ENCODE results near the gene BLOC1S6.

Gene BLOC1S6

DNA sequence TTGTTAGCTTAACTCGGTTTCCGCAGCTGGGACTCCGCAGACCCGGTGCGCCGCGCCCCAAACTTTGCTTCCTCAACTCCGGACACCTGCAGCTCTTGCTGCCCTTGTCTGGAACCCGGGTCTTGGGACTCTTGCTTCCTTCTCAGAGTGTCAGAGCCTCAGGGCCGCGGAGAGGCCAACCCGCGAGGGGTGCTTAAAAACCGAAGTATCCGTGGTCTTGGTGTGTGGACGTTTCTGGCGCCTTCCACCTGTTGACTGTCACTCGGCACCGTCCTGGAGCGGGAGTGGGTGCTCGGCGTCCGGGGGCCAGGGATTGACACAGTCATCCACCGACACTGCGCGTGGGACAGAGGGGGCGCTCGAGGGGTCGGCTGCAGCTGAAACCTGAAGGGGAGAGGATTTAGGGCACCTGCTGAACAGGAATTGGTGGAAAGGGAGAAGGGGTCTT, 48.0 kb downstream of the BLOC1S6 start:
- TF ChIP-seq, protein P1, sequence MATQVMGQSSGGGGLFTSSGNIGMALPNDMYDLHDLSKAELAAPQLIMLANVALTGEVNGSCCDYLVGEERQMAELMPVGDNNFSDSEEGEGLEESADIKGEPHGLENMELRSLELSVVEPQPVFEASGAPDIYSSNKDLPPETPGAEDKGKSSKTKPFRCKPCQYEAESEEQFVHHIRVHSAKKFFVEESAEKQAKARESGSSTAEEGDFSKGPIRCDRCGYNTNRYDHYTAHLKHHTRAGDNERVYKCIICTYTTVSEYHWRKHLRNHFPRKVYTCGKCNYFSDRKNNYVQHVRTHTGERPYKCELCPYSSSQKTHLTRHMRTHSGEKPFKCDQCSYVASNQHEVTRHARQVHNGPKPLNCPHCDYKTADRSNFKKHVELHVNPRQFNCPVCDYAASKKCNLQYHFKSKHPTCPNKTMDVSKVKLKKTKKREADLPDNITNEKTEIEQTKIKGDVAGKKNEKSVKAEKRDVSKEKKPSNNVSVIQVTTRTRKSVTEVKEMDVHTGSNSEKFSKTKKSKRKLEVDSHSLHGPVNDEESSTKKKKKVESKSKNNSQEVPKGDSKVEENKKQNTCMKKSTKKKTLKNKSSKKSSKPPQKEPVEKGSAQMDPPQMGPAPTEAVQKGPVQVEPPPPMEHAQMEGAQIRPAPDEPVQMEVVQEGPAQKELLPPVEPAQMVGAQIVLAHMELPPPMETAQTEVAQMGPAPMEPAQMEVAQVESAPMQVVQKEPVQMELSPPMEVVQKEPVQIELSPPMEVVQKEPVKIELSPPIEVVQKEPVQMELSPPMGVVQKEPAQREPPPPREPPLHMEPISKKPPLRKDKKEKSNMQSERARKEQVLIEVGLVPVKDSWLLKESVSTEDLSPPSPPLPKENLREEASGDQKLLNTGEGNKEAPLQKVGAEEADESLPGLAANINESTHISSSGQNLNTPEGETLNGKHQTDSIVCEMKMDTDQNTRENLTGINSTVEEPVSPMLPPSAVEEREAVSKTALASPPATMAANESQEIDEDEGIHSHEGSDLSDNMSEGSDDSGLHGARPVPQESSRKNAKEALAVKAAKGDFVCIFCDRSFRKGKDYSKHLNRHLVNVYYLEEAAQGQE (IDR thresholded peaks at IDR 0.05; ENCODE audit: insufficient read depth in 1 of 2, low read depth in 2 of 2, low read length in 2 of 2): no peak
- TF ChIP-seq SIN3A (IDR thresholded peaks at IDR 0.05; ENCODE audit: borderline replicate concordance, insufficient read depth, low read length) (no peak), POLR2AphosphoS5 (IDR thresholded peaks at IDR 0.05; ENCODE audit: low read depth, low read length) (no peak), TAF1 (IDR thresholded peaks at IDR 0.05; ENCODE audit: borderline replicate concordance, insufficient read depth, low read length) (no peak), FOXP2 (optimal IDR thresholded peaks at IDR 0.05; ENCODE audit: borderline replicate concordance, extremely low read depth, extremely low read length, insufficient read depth) (no peak)

DNA sequence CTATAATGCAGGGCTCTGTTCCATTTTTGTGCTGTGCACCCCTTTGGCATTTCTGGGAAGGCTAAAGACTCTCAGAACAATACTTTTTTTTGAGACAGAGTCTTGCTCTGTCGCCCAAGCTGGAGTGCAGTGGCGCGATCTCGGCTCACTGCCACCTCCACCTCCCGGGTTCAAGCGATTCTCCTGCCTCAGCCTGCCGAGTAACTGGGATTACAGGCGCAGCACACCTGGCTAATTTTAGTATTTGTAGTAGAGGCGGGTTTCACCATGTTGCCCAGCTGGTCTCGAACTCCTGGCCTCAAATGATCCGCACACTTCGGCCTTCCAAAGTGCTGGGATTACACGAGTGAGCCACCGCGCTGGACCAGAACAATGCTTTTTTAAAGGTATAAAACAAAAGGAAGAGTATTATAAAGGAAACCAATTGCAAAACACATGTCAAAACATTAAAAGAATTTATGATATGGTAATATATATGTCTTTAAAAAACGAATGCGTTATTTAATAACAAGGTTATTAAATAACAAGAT, 48.6 kb downstream of the BLOC1S6 start:
- TF ChIP-seq SIN3A (IDR thresholded peaks at IDR 0.05; ENCODE audit: borderline replicate concordance, insufficient read depth, low read length) (no peak), FOXP2 (optimal IDR thresholded peaks at IDR 0.05; ENCODE audit: borderline replicate concordance, extremely low read depth, extremely low read length, insufficient read depth) (no peak), TAF1 (IDR thresholded peaks at IDR 0.05; ENCODE audit: borderline replicate concordance, insufficient read depth, low read length) (no peak), POLR2AphosphoS5 (IDR thresholded peaks at IDR 0.05; ENCODE audit: low read depth, low read length) (no peak)
- TF ChIP-seq, protein P1 (IDR thresholded peaks at IDR 0.05; ENCODE audit: insufficient read depth in 1 of 2, low read depth in 2 of 2, low read length in 2 of 2): no peak

DNA sequence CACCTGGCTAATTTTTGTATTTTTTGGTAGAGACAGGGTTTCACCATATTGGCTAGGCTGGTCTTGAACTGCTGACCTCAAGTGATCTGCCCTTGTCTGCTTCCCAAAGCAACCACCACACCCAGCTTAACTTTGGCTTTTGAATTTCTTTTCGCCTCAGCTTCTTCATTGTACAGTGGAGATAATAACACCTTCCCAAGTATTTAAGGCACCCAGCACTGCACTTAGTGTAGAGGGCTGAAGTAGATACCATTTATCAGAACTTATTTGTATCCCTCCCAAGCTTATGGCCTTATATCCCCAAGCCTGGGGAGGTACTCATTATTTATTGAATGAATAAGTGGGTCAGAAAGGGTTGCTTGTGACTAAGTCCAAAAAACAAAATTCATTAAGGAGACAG, 50.0 kb downstream of the BLOC1S6 start:
- TF ChIP-seq, protein P1 (IDR thresholded peaks at IDR 0.05; ENCODE audit: insufficient read depth in 1 of 2, low read depth in 2 of 2, low read length in 2 of 2): no peak
- TF ChIP-seq POLR2AphosphoS5 (IDR thresholded peaks at IDR 0.05; ENCODE audit: low read depth, low read length) (no peak), SIN3A (IDR thresholded peaks at IDR 0.05; ENCODE audit: borderline replicate concordance, insufficient read depth, low read length) (no peak), TAF1 (IDR thresholded peaks at IDR 0.05; ENCODE audit: borderline replicate concordance, insufficient read depth, low read length) (no peak), FOXP2 (optimal IDR thresholded peaks at IDR 0.05; ENCODE audit: borderline replicate concordance, extremely low read depth, extremely low read length, insufficient read depth) (no peak)

DNA sequence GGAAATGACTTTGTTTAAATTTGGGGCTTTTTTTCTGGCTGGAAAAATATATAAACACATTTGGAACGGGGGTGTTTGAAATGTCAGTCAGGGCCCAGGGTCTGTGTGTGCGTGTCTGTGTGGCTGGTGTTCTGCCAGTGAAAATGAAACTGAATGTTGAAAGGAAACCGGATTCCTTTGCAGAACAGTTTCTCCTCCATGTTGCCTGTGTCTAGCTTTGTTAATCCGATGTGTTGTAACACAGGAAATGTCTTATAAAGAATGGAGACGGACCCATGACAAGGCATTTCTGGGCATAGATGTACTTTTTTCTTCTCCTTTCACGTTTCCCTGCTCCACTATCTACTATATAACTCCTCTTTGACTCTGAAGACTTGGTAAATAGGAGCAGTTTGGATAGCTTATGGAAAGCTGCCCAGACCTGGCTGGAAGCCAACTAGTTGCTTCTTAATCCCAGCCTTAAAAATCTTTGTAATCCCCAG, 50.4 kb downstream of the BLOC1S6 start:
- no peak for TF ChIP-seq SIN3A (IDR thresholded peaks at IDR 0.05; ENCODE audit: borderline replicate concordance, insufficient read depth, low read length)
- TF ChIP-seq POLR2AphosphoS5 (IDR thresholded peaks at IDR 0.05; ENCODE audit: low read depth, low read length): no peak
- TF ChIP-seq FOXP2 (optimal IDR thresholded peaks at IDR 0.05; ENCODE audit: borderline replicate concordance, extremely low read depth, extremely low read length, insufficient read depth): no peak
- no peak for TF ChIP-seq TAF1 (IDR thresholded peaks at IDR 0.05; ENCODE audit: borderline replicate concordance, insufficient read depth, low read length)
- TF ChIP-seq, protein P1 (IDR thresholded peaks at IDR 0.05; ENCODE audit: insufficient read depth in 1 of 2, low read depth in 2 of 2, low read length in 2 of 2): no peak

Data from PFSK-1 (cell line).